ENCODE measurements around the gene TRAPPC2L. TPM values are rescaled to one million over a fixed set of nuclear protein-coding genes. Genes with fewer than 3 reads are reported as not detected.

TRAPPC2L gene
- total RNA-seq, 2 experiments from 2014 or later, result 27.6 to 44.9 TPM

DNA sequence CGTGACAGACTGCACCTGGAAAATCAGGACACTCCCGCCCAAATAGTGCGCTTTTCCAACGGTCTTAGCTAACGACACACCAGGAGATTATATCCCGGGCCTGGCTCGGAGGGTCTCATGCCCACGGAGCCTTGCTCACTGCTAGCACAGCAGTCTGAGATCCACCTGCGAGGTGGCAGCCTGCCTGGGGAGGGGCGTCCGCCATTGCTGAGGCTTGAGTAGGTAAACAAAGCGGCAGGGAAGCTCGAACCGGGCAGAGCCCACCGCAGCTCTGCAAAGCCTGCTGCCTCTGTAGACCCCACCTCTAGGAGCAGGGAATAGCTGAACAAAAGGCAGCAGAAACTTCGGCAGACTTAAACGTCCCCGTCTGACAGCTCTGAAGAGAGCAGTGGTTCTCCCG, 5.3 kb upstream of the TRAPPC2L start:
- Histone ChIP-seq H3K9me2 (ENCODE audit: insufficient read depth, low read length) (no peaks in the 10 kb centered on the region), H3K79me2 (ENCODE audit: insufficient read depth, low read depth, low read length) (no peaks in the 10 kb centered on the region), H3K27ac (ENCODE audit: low read depth, low read length, poor library complexity, severe bottlenecking) (no peak overlapping the region), H3K4me3 (ENCODE audit: low read depth, low read length, poor library complexity, severe bottlenecking) (no peak overlapping the region), H4K20me1 (ENCODE audit: insufficient read depth, low read length) (0 out of 2 replicates have a peak, but pooled peaks cover 4% of the 10 kb centered on the region), H3K9me3 (ENCODE audit: low read length) (no peaks in the 10 kb centered on the region), H3K4me2 (ENCODE audit: low read length) (no peak overlapping the region), H3K36me3 (ENCODE audit: insufficient read depth, low read length) (no peaks in the 10 kb centered on the region), H2AFZ (ENCODE audit: low read length) (no peak overlapping the region), H3K4me1 (ENCODE audit: insufficient read depth, low read length, poor library complexity, severe bottlenecking) (peaks cover 19% of the 10 kb centered on the region)
- ChIA-PET CTCF (ENCODE audit: unreplicated experiment) (no interaction called here), POLR2A (no interaction called here)
- no TSS peak for BruUV-seq (replicated peaks)
- TF ChIP-seq, protein P1, sequence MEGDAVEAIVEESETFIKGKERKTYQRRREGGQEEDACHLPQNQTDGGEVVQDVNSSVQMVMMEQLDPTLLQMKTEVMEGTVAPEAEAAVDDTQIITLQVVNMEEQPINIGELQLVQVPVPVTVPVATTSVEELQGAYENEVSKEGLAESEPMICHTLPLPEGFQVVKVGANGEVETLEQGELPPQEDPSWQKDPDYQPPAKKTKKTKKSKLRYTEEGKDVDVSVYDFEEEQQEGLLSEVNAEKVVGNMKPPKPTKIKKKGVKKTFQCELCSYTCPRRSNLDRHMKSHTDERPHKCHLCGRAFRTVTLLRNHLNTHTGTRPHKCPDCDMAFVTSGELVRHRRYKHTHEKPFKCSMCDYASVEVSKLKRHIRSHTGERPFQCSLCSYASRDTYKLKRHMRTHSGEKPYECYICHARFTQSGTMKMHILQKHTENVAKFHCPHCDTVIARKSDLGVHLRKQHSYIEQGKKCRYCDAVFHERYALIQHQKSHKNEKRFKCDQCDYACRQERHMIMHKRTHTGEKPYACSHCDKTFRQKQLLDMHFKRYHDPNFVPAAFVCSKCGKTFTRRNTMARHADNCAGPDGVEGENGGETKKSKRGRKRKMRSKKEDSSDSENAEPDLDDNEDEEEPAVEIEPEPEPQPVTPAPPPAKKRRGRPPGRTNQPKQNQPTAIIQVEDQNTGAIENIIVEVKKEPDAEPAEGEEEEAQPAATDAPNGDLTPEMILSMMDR (conservative IDR thresholded peaks at IDR 0.05; ENCODE audit: low read length), result no peak
- no peak for TF ChIP-seq EZH2phosphoT487 (IDR thresholded peaks at IDR 0.05; ENCODE audit: borderline replicate concordance, low read depth, low read length)
- DNase-seq (ENCODE audit: low spot score), result no peak
- intact Hi-C loops (cut with micrococcal nuclease; ENCODE audit: unreplicated experiment), result no loop called here

DNA sequence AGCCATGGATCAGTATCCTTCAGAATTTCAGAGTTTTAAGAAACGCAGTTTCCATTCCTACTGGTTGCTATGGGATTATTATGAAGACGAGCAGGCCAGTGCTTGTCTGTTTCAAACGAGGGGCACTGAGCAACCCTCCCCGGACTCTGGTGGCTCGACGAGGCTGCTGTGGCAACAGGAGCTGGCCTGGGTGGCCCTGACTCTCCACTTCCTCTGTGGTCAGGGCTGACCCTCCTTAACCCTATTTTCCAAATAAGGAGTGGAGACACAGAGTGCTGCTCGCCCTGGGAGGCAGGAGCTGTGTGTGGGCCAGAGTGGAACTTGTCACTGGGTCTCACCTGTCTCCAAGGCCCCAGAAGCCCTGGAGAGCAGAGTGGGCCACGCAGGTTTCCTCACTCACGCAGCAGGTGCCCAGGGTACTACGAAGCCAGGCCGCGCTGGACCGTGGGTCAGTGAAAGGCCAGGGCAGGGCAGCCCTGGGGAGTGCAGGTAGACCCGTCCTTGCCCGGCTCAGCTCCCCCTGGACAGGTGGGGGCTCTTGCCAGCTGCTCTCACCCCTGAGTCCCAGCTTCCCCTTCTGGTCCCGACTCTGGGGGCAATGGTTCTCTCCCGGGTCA, 3.5 kb upstream of the TRAPPC2L start:
- Histone ChIP-seq H3K36me3 (ENCODE audit: insufficient read depth, low read length) (no peaks in the 10 kb centered on the region), H3K9me3 (ENCODE audit: low read length) (no peaks in the 10 kb centered on the region), H3K4me1 (ENCODE audit: insufficient read depth, low read length, poor library complexity, severe bottlenecking) (peaks cover 25% of the 10 kb centered on the region), H3K4me2 (ENCODE audit: low read length) (no peak overlapping the region), H3K27ac (ENCODE audit: low read depth, low read length, poor library complexity, severe bottlenecking) (no peak overlapping the region), H4K20me1 (ENCODE audit: insufficient read depth, low read length) (0 out of 2 replicates have a peak, but pooled peaks cover 4% of the 10 kb centered on the region), H3K4me3 (ENCODE audit: low read depth, low read length, poor library complexity, severe bottlenecking) (no peak overlapping the region), H2AFZ (ENCODE audit: low read length) (no peak overlapping the region), H3K9me2 (ENCODE audit: insufficient read depth, low read length) (no peaks in the 10 kb centered on the region), H3K79me2 (ENCODE audit: insufficient read depth, low read depth, low read length) (no peaks in the 10 kb centered on the region; the same call in 1 of the 2 replicates)
- ChIA-PET POLR2A (interaction anchor here (0.7 to 1.1 kb wide), 2 partner anchors 301 to 1626 kb away, joined by 3 to 15 read pairs; no protein-coding TSS in a partner anchor), CTCF (ENCODE audit: unreplicated experiment) (interaction anchor here (0.6 kb wide), 1 partner anchor 60 kb away, joined by 5 read pairs; no protein-coding TSS in a partner anchor)
- no peak for DNase-seq (ENCODE audit: low spot score)
- TF ChIP-seq, protein P1 (conservative IDR thresholded peaks at IDR 0.05; ENCODE audit: low read length), result no peak
- no peak for TF ChIP-seq EZH2phosphoT487 (IDR thresholded peaks at IDR 0.05; ENCODE audit: borderline replicate concordance, low read depth, low read length)
- intact Hi-C loops (cut with micrococcal nuclease; ENCODE audit: unreplicated experiment), result no loop called here
- no TSS peak for BruUV-seq (replicated peaks)
